Renal cortex interstitium (tissue), 11 donors: ENCODE results near the gene PGAP2. TPM values are rescaled to one million over a fixed set of nuclear protein-coding genes. Genes with fewer than 3 reads are reported as not detected.
"Not testable (repeated sequence)": the region's sequence is repeated elsewhere in the genome, so short reads cannot be mapped to it uniquely, and the experiment has no call there.

ENCODE experiments used
- DNase-seq, 11 donors: peaks; one replicate each; pipeline ENCODE4 v3.0.0-alpha.2; 2013; ENCODE audit warnings: low read depth in 9 of 11, low spot score in 4 of 11; ENCODE audit errors: extremely low read depth in 1 of 11
- polyA plus RNA-seq, 3 donors: library from polyadenylated mRNA; unstranded; fragments of 120-200 nt; gene quantifications; one replicate each; pipeline ENCODE4 v1.2.1, GENCODE V29; 2013; ENCODE audit not compliant: insufficient read length in 3 of 3

PGAP2 gene
- polyA plus RNA-seq, 3 donors: 40.6 to 56.9 (median 40.7) TPM

GRCh38 chr11:3797329-3798090 is 10.8 kb upstream of the PGAP2 start, which contains the start of gene NUP98:
Gene NUP98 (minus strand): TSS chr11:3797554. CDS start chr11:3782117, 15,437 bp downstream.
- DNase-seq: peak; percentile 98 to 100 (median 100)

- DNase-seq: no peak
These were observed 9.2 kb upstream of the PGAP2 start for GRCh38 chr11:3799143-3799542.

GRCh38 chr11:3799873-3800272 is 8.5 kb upstream of the PGAP2 start:
- DNase-seq: no peak

- DNase-seq: no peak
These were observed 6.2 kb upstream of the PGAP2 start for GRCh38 chr11:3802011-3802790.

- no peak for DNase-seq
These were observed 4.4 kb upstream of the PGAP2 start for GRCh38 chr11:3803726-3804495.

- DNase-seq: peak in 3 of 11 donors; percentile 21 to 55 (median 52)
These were observed 682 bp downstream of the PGAP2 start for GRCh38 chr11:3808861-3809623.

- no peak for DNase-seq
These were observed 1.2 kb downstream of the PGAP2 start for GRCh38 chr11:3809624-3809928.

GRCh38 chr11:3810446-3810845 is 2.1 kb downstream of the PGAP2 start:
- DNase-seq: no peak

GRCh38 chr11:3810951-3811350 is 2.6 kb downstream of the PGAP2 start:
- no peak for DNase-seq

GRCh38 chr11:3814832-3815231 is 6.5 kb downstream of the PGAP2 start:
- DNase-seq: not testable (repeated sequence)

- no peak for DNase-seq
These were observed 7.5 kb downstream of the PGAP2 start for GRCh38 chr11:3815845-3816244.

GRCh38 chr11:3816673-3817072 is 8.3 kb downstream of the PGAP2 start:
- no peak for DNase-seq

GRCh38 chr11:3817181-3817800 is 8.9 kb downstream of the PGAP2 start:
- DNase-seq: no peak

- DNase-seq: no peak
These were observed 12.6 kb downstream of the PGAP2 start for GRCh38 chr11:3820971-3821370.

GRCh38 chr11:3822312-3822711 is 14.0 kb downstream of the PGAP2 start:
- no peak for DNase-seq

- DNase-seq: no peak
These were observed 14.9 kb downstream of the PGAP2 start for GRCh38 chr11:3823303-3823702.

GRCh38 chr11:3823762-3824506 is 15.6 kb downstream of the PGAP2 start:
- DNase-seq: no peak
